Neuronal stem cell (in vitro differentiated cells): ENCODE results near the gene PRLR.

Experiments used
- DNase-seq: peaks from one replicate; pipeline ENCODE4 v3.0.0-alpha.2; 2013; ENCODE audit warnings: low spot score
- H2AFZ ChIP-seq: one replicate; pipeline ENCODE4 v1.6.1; 2013; ENCODE audit warnings: mild to moderate bottlenecking, low read length, inconsistent platforms
- H2AK5ac ChIP-seq: 2 replicates; pipeline ENCODE4 v1.6.1; 2013; ENCODE audit warnings: low read depth, mild to moderate bottlenecking, inconsistent platforms, low read length, moderate library complexity, mixed read lengths
- H2BK120ac ChIP-seq: 2 replicates; pipeline ENCODE4 v1.6.1; 2013; ENCODE audit warnings: low read depth, mild to moderate bottlenecking, inconsistent platforms, low read length, moderate library complexity, mixed read lengths
- H2BK12ac ChIP-seq: one replicate; pipeline ENCODE4 v1.6.1; 2013; ENCODE audit warnings: low read length, inconsistent platforms
- H2BK15ac ChIP-seq: 2 replicates; pipeline ENCODE4 v1.6.1; 2013; ENCODE audit warnings: mild to moderate bottlenecking, low read length, inconsistent platforms, mixed read lengths
- H2BK5ac ChIP-seq: one replicate; pipeline ENCODE4 v1.6.1; 2013; ENCODE audit warnings: inconsistent platforms, mild to moderate bottlenecking, low read length, moderate library complexity
- H3K14ac ChIP-seq: one replicate; pipeline ENCODE4 v1.6.1; 2013; ENCODE audit warnings: low read length, inconsistent platforms
- H3K18ac ChIP-seq: 2 replicates; pipeline ENCODE4 v1.6.1; 2013; ENCODE audit warnings: low read length, inconsistent platforms
- H3K23ac ChIP-seq: 2 replicates; pipeline ENCODE4 v1.6.1; 2013; ENCODE audit warnings: low read depth, mild to moderate bottlenecking, mixed read lengths, low read length, inconsistent platforms; ENCODE audit not compliant: poor library complexity
- H3K27ac ChIP-seq: replicated peaks from 3 replicates; pipeline ENCODE4 v1.5.1; 2013; ENCODE audit warnings: low read length, inconsistent platforms
- H3K27me3 ChIP-seq, 3 experiments: 2 replicates each; pipeline ENCODE4 v1.6.1; 2013; ENCODE audit warnings: low read length in 3 of 3, mild to moderate bottlenecking in 2 of 3, inconsistent platforms in 1 of 3, low read depth in 1 of 3, mixed read lengths in 1 of 3, moderate library complexity in 1 of 3; ENCODE audit not compliant: control insufficient read depth in 3 of 3, insufficient read depth in 3 of 3
- H3K36me3 ChIP-seq, 2 donors: replicated peaks in 1 of 2; 2 replicates each; pipeline ENCODE4 v1.6.1; 2013; ENCODE audit warnings: low read length in 2 of 2; ENCODE audit not compliant: control insufficient read depth in 2 of 2, insufficient read depth in 2 of 2
- H3K4ac ChIP-seq: 2 replicates; pipeline ENCODE4 v1.6.1; 2013; ENCODE audit warnings: inconsistent platforms, mild to moderate bottlenecking, low read length, moderate library complexity
- H3K4me1 ChIP-seq, 2 donors: 1 replicate in 1 of 2; 2 replicates in 1 of 2; pipeline ENCODE4 v1.6.1; 2013; ENCODE audit warnings: low read length in 2 of 2, low read depth in 1 of 2; ENCODE audit not compliant: control insufficient read depth in 2 of 2, insufficient read depth in 1 of 2
- H3K4me2 ChIP-seq: one replicate; pipeline ENCODE4 v1.6.1; 2013; ENCODE audit warnings: mild to moderate bottlenecking, low read length, inconsistent platforms; ENCODE audit not compliant: insufficient read depth, poor library complexity, severe bottlenecking
- H3K4me3 ChIP-seq, 2 donors: 2 replicates each; pipeline ENCODE4 v1.5.1; 2013; ENCODE audit warnings: low read length in 2 of 2, mild to moderate bottlenecking in 2 of 2, inconsistent platforms in 1 of 2, moderate library complexity in 1 of 2
- H3K79me1 ChIP-seq: one replicate; pipeline ENCODE4 v1.6.1; 2013; ENCODE audit warnings: low read depth, mild to moderate bottlenecking, inconsistent platforms, low read length, moderate library complexity
- H3K9ac ChIP-seq: one replicate; pipeline ENCODE4 v1.6.1; 2013; ENCODE audit warnings: mild to moderate bottlenecking, low read depth, low read length, inconsistent platforms; ENCODE audit not compliant: poor library complexity
- H3K9me3 ChIP-seq, 2 donors: replicated peaks in 1 of 2; 2 replicates each; pipeline versions ENCODE3 to v1.6.1; 2013; ENCODE audit warnings: low read length in 2 of 2, mild to moderate bottlenecking in 2 of 2, inconsistent platforms in 1 of 2, low read depth in 1 of 2, mixed read lengths in 1 of 2, moderate library complexity in 1 of 2; ENCODE audit not compliant: control insufficient read depth in 2 of 2, insufficient read depth in 1 of 2
- H4K8ac ChIP-seq: one replicate; pipeline ENCODE4 v1.6.1; 2013; ENCODE audit warnings: low read depth, mild to moderate bottlenecking, inconsistent platforms, low read length, moderate library complexity
- H4K91ac ChIP-seq: one replicate; pipeline ENCODE4 v1.6.1; 2013; ENCODE audit warnings: low read length, low read depth, mild to moderate bottlenecking, inconsistent platforms; ENCODE audit not compliant: poor library complexity
- WGBS, 2 donors: extraction: QIAGEN DNeasy Blood & Tissue Kit; methylation state at CpG; one replicate each; pipeline ENCODE4 v1.1.7; 2013; ENCODE audit warnings: missing lambda C conversion rate in 2 of 2, mixed read lengths in 1 of 2; ENCODE audit not compliant: insufficient read length in 2 of 2, insufficient replicate concordance in 1 of 2; ENCODE audit errors: extremely low coverage in 2 of 2; 5-methylcytosine and 5-hydroxymethylcytosine counted together

Gene PRLR

GRCh38 chr5:35133186-35133585 lies 97.1 kb downstream of the PRLR start:
- H4K91ac ChIP-seq, result no peak overlapping the region
- no peak overlapping the region for H3K4ac ChIP-seq
- no peak overlapping the region for H3K23ac ChIP-seq
- no peak overlapping the region for H3K4me3 ChIP-seq
- H3K79me1 ChIP-seq, result no peaks in the 10 kb centered on the region
- H2BK15ac ChIP-seq, result no peak overlapping the region
- no peak overlapping the region for H4K8ac ChIP-seq
- H3K14ac ChIP-seq, result no peak overlapping the region
- H3K27me3 ChIP-seq, result no peaks in the 10 kb centered on the region
- H2AK5ac ChIP-seq, result no peak overlapping the region
- DNase-seq, result no peak
- H3K36me3 ChIP-seq, result no peaks in the 10 kb centered on the region
- H3K4me2 ChIP-seq, result no peak overlapping the region
- H2BK12ac ChIP-seq, result no peak overlapping the region
- WGBS, 2 donors, result no CpG with 5 or more reads among the region's 2 CpGs
- no peak overlapping the region for H2BK120ac ChIP-seq
- no peak overlapping the region for H3K9ac ChIP-seq
- no peak overlapping the region for H3K18ac ChIP-seq
- H3K27ac ChIP-seq, result no peak overlapping the region
- no peak overlapping the region for H2BK5ac ChIP-seq
- peaks cover 0 to 1% of the 10 kb centered on the region in 2 donors for H3K4me1 ChIP-seq
- no peak overlapping the region for H2AFZ ChIP-seq
- H3K9me3 ChIP-seq, result no peaks in the 10 kb centered on the region

DNA sequence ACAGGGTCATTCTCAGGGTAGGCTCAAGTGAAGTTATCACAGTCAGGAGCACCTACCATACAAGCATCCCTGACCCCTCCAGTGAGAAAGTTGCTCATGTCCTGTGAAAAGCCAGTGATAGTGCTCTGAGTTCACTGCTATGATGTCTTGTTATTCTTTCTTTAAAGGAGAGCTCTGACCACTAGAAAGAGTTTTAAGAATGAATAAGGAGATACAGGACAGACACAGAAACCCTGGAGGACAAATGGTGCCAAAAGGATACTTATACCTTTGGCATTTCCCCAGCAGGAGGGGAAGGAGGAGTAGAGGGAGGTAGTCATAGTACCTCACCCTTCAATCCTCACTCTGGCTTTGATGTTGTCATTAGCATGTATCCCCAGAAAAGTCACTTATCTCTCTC lies 98.6 kb downstream of the PRLR start:
- H2BK5ac ChIP-seq, result no peak overlapping the region
- no peak overlapping the region for H3K4me3 ChIP-seq
- no peaks in the 10 kb centered on the region for H3K36me3 ChIP-seq
- no peak overlapping the region for H3K18ac ChIP-seq
- no peak overlapping the region for H3K23ac ChIP-seq
- no peak overlapping the region for H2BK12ac ChIP-seq
- H2AFZ ChIP-seq, result no peak overlapping the region
- no peak overlapping the region for H2BK120ac ChIP-seq
- no peak overlapping the region for H3K27ac ChIP-seq
- H3K4me2 ChIP-seq, result no peak overlapping the region
- H4K91ac ChIP-seq, result no peak overlapping the region
- H3K4ac ChIP-seq, result no peak overlapping the region
- H3K27me3 ChIP-seq, result no peaks in the 10 kb centered on the region
- no peak overlapping the region for H3K14ac ChIP-seq
- H3K4me1 ChIP-seq, result peaks cover 0 to 1% of the 10 kb centered on the region in 2 donors
- no peak overlapping the region for H2BK15ac ChIP-seq
- no peaks in the 10 kb centered on the region for H3K79me1 ChIP-seq
- no peak overlapping the region for H2AK5ac ChIP-seq
- no peak for DNase-seq
- no peak overlapping the region for H4K8ac ChIP-seq
- H3K9ac ChIP-seq, result no peak overlapping the region
- H3K9me3 ChIP-seq, result no peaks in the 10 kb centered on the region

GRCh38 chr5:35129921-35130485 lies 100.3 kb downstream of the PRLR start:
- Histone ChIP-seq H3K9me3 (no peaks in the 10 kb centered on the region), H2BK5ac (no peak overlapping the region), H3K27me3 (no peaks in the 10 kb centered on the region), H3K9ac (no peak overlapping the region), H3K36me3 (no peaks in the 10 kb centered on the region), H3K4ac (no peak overlapping the region), H3K4me2 (no peak overlapping the region), H3K27ac (no peak overlapping the region), H2BK12ac (no peak overlapping the region), H2BK120ac (no peak overlapping the region), H3K4me1 (peaks cover 0 to 1% of the 10 kb centered on the region in 2 donors), H3K79me1 (no peaks in the 10 kb centered on the region), H2AFZ (no peak overlapping the region), H3K18ac (no peak overlapping the region), H3K23ac (no peak overlapping the region), H4K8ac (no peak overlapping the region), H3K4me3 (no peak overlapping the region), H2AK5ac (no peak overlapping the region), H2BK15ac (no peak overlapping the region), H3K14ac (no peak overlapping the region), H4K91ac (no peak overlapping the region)
- WGBS, 2 donors, result no CpG with 5 or more reads among the region's 7 CpGs
- no peak for DNase-seq

DNA sequence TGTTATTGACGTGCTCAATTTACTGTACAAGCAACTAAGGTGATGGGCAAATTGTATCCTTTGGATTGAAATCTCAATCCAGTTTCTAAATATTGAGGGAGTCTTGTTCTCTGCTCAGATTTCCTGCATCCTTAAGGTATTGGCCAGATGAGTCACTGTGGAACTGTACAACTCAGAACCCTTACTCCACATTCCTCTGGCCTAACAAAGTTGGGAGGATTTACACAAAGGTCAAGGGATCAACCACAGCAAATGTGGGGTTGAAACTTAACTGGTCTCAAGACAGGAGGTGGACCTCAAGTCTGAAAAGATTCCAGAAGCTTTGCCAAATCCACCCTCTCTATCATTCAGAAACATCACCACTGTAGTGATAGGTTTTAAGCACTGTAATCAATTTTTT lies 101.0 kb downstream of the PRLR start:
- no peak overlapping the region for H4K91ac ChIP-seq
- H3K79me1 ChIP-seq, result no peaks in the 10 kb centered on the region
- H3K27me3 ChIP-seq, result no peaks in the 10 kb centered on the region
- H3K14ac ChIP-seq, result no peak overlapping the region
- WGBS, 2 donors, result no CpG with 5 or more reads among the region's 1 CpG
- H4K8ac ChIP-seq, result no peak overlapping the region
- no peak overlapping the region for H3K4me2 ChIP-seq
- no peak overlapping the region for H2BK12ac ChIP-seq
- H3K4ac ChIP-seq, result no peak overlapping the region
- DNase-seq, result no peak
- H2BK15ac ChIP-seq, result no peak overlapping the region
- no peak overlapping the region for H3K9ac ChIP-seq
- no peaks in the 10 kb centered on the region for H3K9me3 ChIP-seq
- H2BK120ac ChIP-seq, result no peak overlapping the region
- H2AK5ac ChIP-seq, result no peak overlapping the region
- H3K27ac ChIP-seq, result no peak overlapping the region
- H2AFZ ChIP-seq, result no peak overlapping the region
- no peak overlapping the region for H3K23ac ChIP-seq
- H3K4me1 ChIP-seq, result peaks cover 0 to 1% of the 10 kb centered on the region in 2 donors
- no peaks in the 10 kb centered on the region for H3K36me3 ChIP-seq
- H3K4me3 ChIP-seq, result no peak overlapping the region
- H3K18ac ChIP-seq, result no peak overlapping the region
- no peak overlapping the region for H2BK5ac ChIP-seq
